HCT116 (cell line): Measurements from ENCODE around the gene ASB4. TPM values are rescaled to one million over a fixed set of nuclear protein-coding genes. Genes with fewer than 3 reads are reported as not detected.

Experiments
- ATAC-seq: fragments of 200-7000 bp; cut with Tn5 transposase; 2 replicates; pipeline ENCODE4 v1.9.1; 2020; ENCODE audit warnings: mild to moderate bottlenecking, moderate library complexity
- BruUV-seq: library from RNA; stranded (reverse); fragments of 400-500 nt; replicated peaks from 2 replicates; lab custom pipeline; 2021; lab: Mats Ljungman, UMichigan
- CTCF ChIA-PET: fragments of 300-600 bp; sonication (Branson Sonifier 250); formaldehyde crosslinking; loops from one replicate; lab custom pipeline; 2021; ENCODE audit warnings: antibody characterized with exemption; lab: Charles Lee
- POLR2A ChIA-PET: fragments of 300-600, 350-600 bp; sonication (Branson Sonifier 250); formaldehyde crosslinking; loops from one replicate; lab custom pipeline; 2021; ENCODE audit warnings: antibody characterized with exemption; lab: Charles Lee
- RAD21 ChIA-PET, 2 experiments: fragments of 300-600 bp; sonication (Branson Sonifier 250); formaldehyde crosslinking; loops; one replicate each; lab custom pipeline; 2023; ENCODE audit warnings: low total read pairs in 2 of 2; ENCODE audit not compliant: uncharacterized antibody in 2 of 2, unreplicated experiment in 2 of 2, low non-redundant PET in 1 of 2; lab: Charles Lee
- DNase-seq: peaks from one replicate; pipeline ENCODE4 v3.0.0-alpha.2; 2010; ENCODE audit warnings: low read depth, low spot score
- H2AFZ ChIP-seq: fragments of 200-600 bp; shearing (Covaris generic), sonication (generic); 2 replicates; pipeline ENCODE4 v1.6.1; 2017; ENCODE audit warnings: low read depth, mixed run types, mixed read lengths, antibody characterized with exemption, low read length; ENCODE audit not compliant: poor library complexity, severe bottlenecking
- H3K27ac ChIP-seq: 2 replicates; pipeline ENCODE4 v1.5.1; 2012; ENCODE audit warnings: low read depth, low read length
- H3K27me3 ChIP-seq: fragments of 200-600 bp; sonication (generic); 2 replicates; pipeline ENCODE4 v1.6.1; 2016; ENCODE audit warnings: mixed run types, low read length, mixed read lengths; ENCODE audit not compliant: insufficient read depth
- H3K36me3 ChIP-seq, 2 experiments: fragments of 200-500 bp in 1 of 2; fragments of 200-600 bp in 1 of 2; sonication (Bioruptor generic) in 1 of 2; sonication (generic) in 1 of 2; 2 replicates each; pipeline versions ENCODE4 v1.5.1 to v1.6.1; 2014 to 2016; ENCODE audit warnings: low read length in 2 of 2, inconsistent platforms in 1 of 2, mixed read lengths in 1 of 2, mixed run types in 1 of 2; ENCODE audit not compliant: insufficient read depth in 2 of 2, control insufficient read depth in 1 of 2
- H3K4me1 ChIP-seq, 2 experiments: fragments of 200-600 bp in 1 of 2; sonication (generic) in 1 of 2; 2 replicates each; pipeline versions ENCODE4 v1.5.1 to v1.6.1; 2012 to 2017; ENCODE audit warnings: low read length in 2 of 2, inconsistent platforms in 1 of 2, mild to moderate bottlenecking in 1 of 2, mixed read lengths in 1 of 2, mixed run types in 1 of 2, moderate library complexity in 1 of 2; ENCODE audit not compliant: insufficient read depth in 2 of 2, control insufficient read depth in 1 of 2
- H3K4me2 ChIP-seq: fragments of 200-600 bp; sonication (generic); 2 replicates; pipeline ENCODE4 v1.6.1; 2017; ENCODE audit warnings: mixed run types, low read length, mixed read lengths
- H3K4me3 ChIP-seq, 2 experiments: fragments of 200-600 bp in 1 of 2; sonication (generic) in 1 of 2; replicated peaks in 1 of 2; 2 replicates each; pipeline ENCODE4 v1.5.1; 2011 to 2016; ENCODE audit warnings: low read length in 2 of 2, control low read depth in 1 of 2, low read depth in 1 of 2, mild to moderate bottlenecking in 1 of 2, mixed read lengths in 1 of 2, mixed run types in 1 of 2
- H3K79me2 ChIP-seq: fragments of 200-600 bp; sonication (generic); 2 replicates; pipeline ENCODE4 v1.6.1; 2017; ENCODE audit warnings: mild to moderate bottlenecking, mixed run types, low read length, moderate library complexity, mixed read lengths; ENCODE audit not compliant: insufficient read depth
- H3K9ac ChIP-seq: fragments of 200-600 bp; sonication (generic); 2 replicates; pipeline ENCODE4 v1.6.1; 2016; ENCODE audit warnings: low read length, mixed read lengths
- H3K9me2 ChIP-seq: fragments of 200-600 bp; sonication (generic), shearing (Covaris generic); 2 replicates; pipeline ENCODE4 v1.6.1; 2017; ENCODE audit warnings: mixed run types, mild to moderate bottlenecking, moderate library complexity; ENCODE audit not compliant: insufficient read depth
- H3K9me3 ChIP-seq, 2 experiments: fragments of 200-500 bp in 1 of 2; fragments of 200-600 bp in 1 of 2; sonication (Bioruptor generic) in 1 of 2; sonication (generic) in 1 of 2; 2 replicates each; pipeline ENCODE4 v1.6.1; 2014 to 2017; ENCODE audit warnings: low read length in 2 of 2, mixed read lengths in 2 of 2, inconsistent platforms in 1 of 2, low read depth in 1 of 2, mild to moderate bottlenecking in 1 of 2, mixed run types in 1 of 2, moderate library complexity in 1 of 2; ENCODE audit not compliant: control insufficient read depth in 1 of 2, insufficient read depth in 1 of 2
- H4K20me1 ChIP-seq: fragments of 200-600 bp; sonication (generic), shearing (Covaris generic); 2 replicates; pipeline ENCODE4 v1.6.1; 2017; ENCODE audit warnings: mixed run types, mild to moderate bottlenecking, moderate library complexity; ENCODE audit not compliant: insufficient read depth
- ATF3 ChIP-seq: IDR thresholded peaks from 2 replicates; pipeline ENCODE4 v1.6.1; 2012
- CBX3 ChIP-seq: IDR thresholded peaks from 2 replicates; pipeline ENCODE4 v1.6.1; 2012; ENCODE audit warnings: low read depth
- CTCF ChIP-seq, 3 experiments: fragments of 200-600 bp in 1 of 3; sonication (generic) in 1 of 3; IDR thresholded peaks in 2 of 3; conservative IDR thresholded peaks in 1 of 3; 2 replicates each; pipeline ENCODE4 v1.5.1; 2012 to 2017; ENCODE audit warnings: low read depth in 2 of 3, low read length in 2 of 3, antibody characterized with exemption in 1 of 3, borderline replicate concordance in 1 of 3, control low read depth in 1 of 3, mild to moderate bottlenecking in 1 of 3, mixed read lengths in 1 of 3, mixed run types in 1 of 3, moderate library complexity in 1 of 3; ENCODE audit not compliant: insufficient read depth in 1 of 3
- RAD21 ChIP-seq: IDR thresholded peaks from 2 replicates; pipeline ENCODE4 v1.6.1; 2012; ENCODE audit warnings: low read depth, mild to moderate bottlenecking
- YY1 ChIP-seq: IDR thresholded peaks from 2 replicates; pipeline ENCODE4 v1.6.1; 2011; ENCODE audit warnings: low read length, low read depth, moderate library complexity, mild to moderate bottlenecking; ENCODE audit not compliant: insufficient replicate concordance; ENCODE audit errors: extremely low read depth
- intact Hi-C: fragments of 100-400 bp; cut with micrococcal nuclease; formaldehyde crosslinking; loops from 2 replicates; pipeline ENCODE4 v1.10.0; 2022
- total RNA-seq: library from RNA; stranded (reverse); gene quantifications from one replicate; pipeline ENCODE4 v1.2.1, GENCODE V29; 2021; ENCODE audit not compliant: unreplicated experiment

The ASB4 gene
- total RNA-seq, 1 experiment from 2014 or later = 0.12 TPM

GRCh38 chr7:95527033-95527775, 41.5 kb downstream of the ASB4 start:
- ATAC-seq (peak; percentile 95), DNase-seq (peak; percentile 50)
- H3K27ac ChIP-seq = no peak overlapping the region
- H3K79me2 ChIP-seq = no peaks in the 10 kb centered on the region
- H2AFZ ChIP-seq = peak overlapping the region; percentile 64
- TF ChIP-seq RAD21 (peak; percentile 97), CBX3 (no peak), YY1 (peak; percentile 45), CTCF (IDR thresholded peaks at IDR 0.05 in 2 of 3, conservative IDR thresholded peaks at IDR 0.05 in 1 of 3; ENCODE audit: borderline replicate concordance in 1 of 3, insufficient read depth in 1 of 3, low read depth in 2 of 3, low read length in 2 of 3) (peak; percentile 90 to 95 (median 94)), ATF3 (no peak)
- ChIA-PET RAD21 (interaction anchor here (0.8 to 0.9 kb wide), 2 partner anchors 159 kb away, joined by 3 to 9 read pairs; no protein-coding TSS in a partner anchor), POLR2A (interaction anchor here (1.4 kb wide), 1 partner anchor 157 kb away, joined by 4 read pairs; no protein-coding TSS in a partner anchor), CTCF (interaction anchor here (0.8 to 9.6 kb wide), 8 partner anchors 11 to 1078 kb away, joined by 3 to 226 read pairs (median 6); no protein-coding TSS in a partner anchor)
- H4K20me1 ChIP-seq = no peaks in the 10 kb centered on the region
- no peaks in the 10 kb centered on the region for H3K9me2 ChIP-seq
- BruUV-seq = no TSS peak
- no peaks in the 10 kb centered on the region for H3K36me3 ChIP-seq
- no peaks in the 10 kb centered on the region for H3K27me3 ChIP-seq
- peak overlapping the region; percentile 34 for H3K4me2 ChIP-seq
- H3K4me3 ChIP-seq = no peak overlapping the region
- H3K4me1 ChIP-seq = no peaks in the 10 kb centered on the region; a peak in 1 of 4 replicates
- intact Hi-C loops = loop anchor here (1.0 kb wide), 1 partner anchor 159 kb away; no protein-coding TSS in a partner anchor
- no peaks in the 10 kb centered on the region for H3K9me3 ChIP-seq
- no peak overlapping the region for H3K9ac ChIP-seq
